ENCODE data around the gene UBA6. TPM values are rescaled to one million over a fixed set of nuclear protein-coding genes. Genes with fewer than 3 reads are reported as not detected.

UBA6 gene
- total RNA-seq, 1 donor from 2014 or later = 88.6 TPM

GRCh38 chr4:67608027-67608426, 92.9 kb downstream of the UBA6 start:
- H3K27ac Mint-ChIP-seq = peak overlapping the region; percentile 31
- TF ChIP-seq CTCF (IDR thresholded peaks at IDR 0.05; ENCODE audit: unreplicated experiment) = no peak
- peaks cover 18% of the 10 kb centered on the region for H3K36me3 Mint-ChIP-seq
- peaks cover 21% of the 10 kb centered on the region for H3K9me3 Mint-ChIP-seq
- no peak for DNase-seq (ENCODE audit: low spot score in 2 of 2, unreplicated experiment in 2 of 2)
- H3K4me3 Mint-ChIP-seq = no peak overlapping the region
- H3K4me1 Mint-ChIP-seq = no peaks in the 10 kb centered on the region
- H3K27me3 Mint-ChIP-seq (ENCODE audit: low read depth) = no peaks in the 10 kb centered on the region

GRCh38 chr4:67604749-67605148, 96.2 kb downstream of the UBA6 start:
- H3K27ac Mint-ChIP-seq = no peak overlapping the region
- no peak for DNase-seq (ENCODE audit: low spot score in 2 of 2, unreplicated experiment in 2 of 2)
- H3K9me3 Mint-ChIP-seq = peaks cover 36% of the 10 kb centered on the region

GRCh38 chr4:67604029-67604381, 97.0 kb downstream of the UBA6 start:
- no peak overlapping the region for H3K27ac Mint-ChIP-seq
- no peaks in the 10 kb centered on the region for H3K4me1 Mint-ChIP-seq
- H3K4me3 Mint-ChIP-seq = no peak overlapping the region
- no peaks in the 10 kb centered on the region for H3K27me3 Mint-ChIP-seq (ENCODE audit: low read depth)
- H3K9me3 Mint-ChIP-seq = peaks cover 36% of the 10 kb centered on the region
- H3K36me3 Mint-ChIP-seq = peaks cover 4% of the 10 kb centered on the region
- TF ChIP-seq CTCF (IDR thresholded peaks at IDR 0.05; ENCODE audit: unreplicated experiment) = no peak
- no peak for DNase-seq (ENCODE audit: low spot score in 2 of 2, unreplicated experiment in 2 of 2)

More at GRCh38 chr4:67604749-67605148, 96.2 kb downstream of the UBA6 start:
- Mint-ChIP-seq H3K27me3 (ENCODE audit: low read depth) (no peaks in the 10 kb centered on the region), H3K36me3 (peaks cover 6% of the 10 kb centered on the region), H3K4me1 (no peaks in the 10 kb centered on the region), H3K4me3 (no peak overlapping the region)
- TF ChIP-seq CTCF (IDR thresholded peaks at IDR 0.05; ENCODE audit: unreplicated experiment) = no peak

- peaks cover 3% of the 10 kb centered on the region for H3K36me3 Mint-ChIP-seq
- H3K4me1 Mint-ChIP-seq = no peaks in the 10 kb centered on the region
- H3K27ac Mint-ChIP-seq = no peak overlapping the region
- H3K4me3 Mint-ChIP-seq = no peak overlapping the region
- no peaks in the 10 kb centered on the region for H3K27me3 Mint-ChIP-seq (ENCODE audit: low read depth)
- no peak for DNase-seq (ENCODE audit: low spot score in 2 of 2, unreplicated experiment in 2 of 2)
- peaks cover 41% of the 10 kb centered on the region for H3K9me3 Mint-ChIP-seq
- TF ChIP-seq CTCF (IDR thresholded peaks at IDR 0.05; ENCODE audit: unreplicated experiment) = no peak
Observed at GRCh38 chr4:67603310-67604028, 97.5 kb downstream of the UBA6 start.

- H3K36me3 Mint-ChIP-seq = no peaks in the 10 kb centered on the region
- H3K27me3 Mint-ChIP-seq (ENCODE audit: low read depth) = peaks cover 11% of the 10 kb centered on the region
- H3K4me3 Mint-ChIP-seq = no peak overlapping the region
- peaks cover 15% of the 10 kb centered on the region for H3K9me3 Mint-ChIP-seq
- no peak for DNase-seq (ENCODE audit: low spot score in 2 of 2, unreplicated experiment in 2 of 2)
- TF ChIP-seq CTCF (IDR thresholded peaks at IDR 0.05; ENCODE audit: unreplicated experiment) = no peak
- no peak overlapping the region for H3K27ac Mint-ChIP-seq
- no peaks in the 10 kb centered on the region for H3K4me1 Mint-ChIP-seq
Observed at GRCh38 chr4:67593741-67594175, 107.2 kb downstream of the UBA6 start.
